ENCODE results near the gene GAK. TPM values are rescaled to one million over a fixed set of nuclear protein-coding genes. Genes with fewer than 3 reads are reported as not detected.
A peak's percentile ranks its signal among the peaks of the same experiment; 100 is the strongest.

Gene GAK
- total RNA-seq, 1 donor from 2014 or later = 86.9 TPM

- DNase-seq (ENCODE audit: low read depth) (no peak), FAIRE-seq (no peak)
- Histone ChIP-seq H3K4me3 (ENCODE audit: insufficient read depth, low read depth, low read length) (no peak overlapping the region), H3K9ac (ENCODE audit: low read length) (no peak overlapping the region), H3K4me1 (ENCODE audit: insufficient read depth, low read length) (peaks cover 25% of the 10 kb centered on the region), H3K9me3 (ENCODE audit: insufficient read depth, low read depth, low read length) (no peaks in the 10 kb centered on the region), H4K20me1 (ENCODE audit: insufficient read depth, low read length) (peaks cover 90% of the 10 kb centered on the region), H3K27me3 (ENCODE audit: insufficient read depth, low read length) (no peaks in the 10 kb centered on the region), H3K36me3 (ENCODE audit: insufficient read depth, low read length) (no peaks in the 10 kb centered on the region), H3K27ac (ENCODE audit: low read depth, low read length) (no peak overlapping the region), H3K4me2 (ENCODE audit: low read length) (no peak overlapping the region), H3K79me2 (ENCODE audit: insufficient read depth, low read length) (peaks cover 91% of the 10 kb centered on the region), H2AFZ (ENCODE audit: low read depth, low read length) (no peak overlapping the region)
- H3K36me3 Mint-ChIP-seq (ENCODE audit: low read depth, unreplicated experiment) = peaks cover 1% of the 10 kb centered on the region
- peaks cover 39% of the 10 kb centered on the region for H3K4me1 Mint-ChIP-seq (ENCODE audit: low read depth, unreplicated experiment)
- H3K9me3 Mint-ChIP-seq (ENCODE audit: unreplicated experiment) = no peaks in the 10 kb centered on the region
- no peak overlapping the region for H3K4me3 Mint-ChIP-seq (ENCODE audit: unreplicated experiment)
- H3K27me3 Mint-ChIP-seq (ENCODE audit: low read depth, unreplicated experiment) = no peaks in the 10 kb centered on the region
- H3K27ac Mint-ChIP-seq (ENCODE audit: unreplicated experiment) = no peak overlapping the region
- TF ChIP-seq CTCF (IDR thresholded peaks at IDR 0.05; ENCODE audit: insufficient read depth, low read depth, low read length) (no peak), EZH2 (IDR thresholded peaks at IDR 0.05; ENCODE audit: insufficient read depth, low read length) (no peak)
Observed at GRCh38 chr4:925771-926500, 6.2 kb downstream of the GAK start.

- H3K79me2 ChIP-seq (ENCODE audit: insufficient read depth, low read length) = peaks cover 91% of the 10 kb centered on the region
- TF ChIP-seq EZH2 (IDR thresholded peaks at IDR 0.05; ENCODE audit: insufficient read depth, low read length) = no peak
- TF ChIP-seq CTCF (IDR thresholded peaks at IDR 0.05; ENCODE audit: insufficient read depth, low read depth, low read length) = no peak
Observed at GRCh38 chr4:925171-925570, 6.9 kb downstream of the GAK start.

More at GRCh38 chr4:925171-925570, 6.9 kb downstream of the GAK start:
- Histone ChIP-seq H3K27ac (ENCODE audit: low read depth, low read length) (no peak overlapping the region), H3K27me3 (ENCODE audit: insufficient read depth, low read length) (no peaks in the 10 kb centered on the region), H3K9me3 (ENCODE audit: insufficient read depth, low read depth, low read length) (no peaks in the 10 kb centered on the region), H2AFZ (ENCODE audit: low read depth, low read length) (no peak overlapping the region), H4K20me1 (ENCODE audit: insufficient read depth, low read length) (peaks cover 85% of the 10 kb centered on the region), H3K4me1 (ENCODE audit: insufficient read depth, low read length) (peaks cover 18% of the 10 kb centered on the region), H3K4me3 (ENCODE audit: insufficient read depth, low read depth, low read length) (no peak overlapping the region), H3K9ac (ENCODE audit: low read length) (no peak overlapping the region), H3K4me2 (ENCODE audit: low read length) (no peak overlapping the region), H3K36me3 (ENCODE audit: insufficient read depth, low read length) (no peaks in the 10 kb centered on the region)
- Mint-ChIP-seq H3K36me3 (ENCODE audit: low read depth, unreplicated experiment) (peaks cover 1% of the 10 kb centered on the region), H3K9me3 (ENCODE audit: unreplicated experiment) (no peaks in the 10 kb centered on the region), H3K4me1 (ENCODE audit: low read depth, unreplicated experiment) (peaks cover 31% of the 10 kb centered on the region), H3K27ac (ENCODE audit: unreplicated experiment) (peak overlapping the region; percentile 67), H3K27me3 (ENCODE audit: low read depth, unreplicated experiment) (no peaks in the 10 kb centered on the region), H3K4me3 (ENCODE audit: unreplicated experiment) (no peak overlapping the region)
- no peak for DNase-seq (ENCODE audit: low read depth)
- FAIRE-seq = no peak

All from astrocyte (in vitro differentiated cells and primary cell).